Measurements from ENCODE around the gene DOCK1. TPM values are rescaled to one million over a fixed set of nuclear protein-coding genes. Genes with fewer than 3 reads are reported as not detected.

DOCK1 gene
- total and polyA plus RNA-seq, 2 donors (not counting 1 experiment from before 2014, with no cell fraction given), result 20.5 to 91.0 TPM

DNA sequence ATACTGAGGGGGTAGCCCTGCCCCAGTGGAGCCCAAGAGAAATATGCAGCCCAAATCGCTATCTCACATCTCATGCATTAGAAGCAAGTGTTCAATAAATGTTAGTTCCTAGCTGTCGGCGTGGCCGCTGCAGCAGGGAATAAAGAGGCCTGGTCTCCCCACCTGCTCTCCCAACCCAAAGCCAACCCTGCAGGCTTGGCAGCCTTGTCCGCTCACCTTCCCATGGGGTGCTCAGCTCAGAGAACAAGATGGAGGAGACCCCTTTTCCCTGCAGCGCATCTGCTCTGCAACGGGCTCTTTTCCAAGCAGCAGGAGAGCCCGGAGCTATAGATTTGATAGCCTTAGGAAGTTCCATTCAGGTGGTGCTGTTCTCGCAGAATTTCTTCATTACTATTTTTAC, 12.0 kb upstream of the DOCK1 start:
- DNase-seq (ENCODE audit: low read depth in 2 of 2), result no peak
- Histone ChIP-seq H3K27ac (ENCODE audit: insufficient read depth, low read length) (no peak overlapping the region), H3K4me3 (replicated peaks in 1 of 4; ENCODE audit: control extremely low read depth in 1 of 4, insufficient read depth in 1 of 4, low read depth in 3 of 4, low read length in 4 of 4) (no peak overlapping the region), H3K27me3 (ENCODE audit: control insufficient read depth, insufficient read depth, low read length) (no peaks in the 10 kb centered on the region), H3K36me3 (ENCODE audit: control insufficient read depth, insufficient read depth, low read length) (no peaks in the 10 kb centered on the region), H2AFZ (ENCODE audit: low read length) (no peak overlapping the region), H3K79me2 (ENCODE audit: control insufficient read depth, insufficient read depth, low read length) (no peaks in the 10 kb centered on the region), H3K4me1 (ENCODE audit: control insufficient read depth, extremely low read depth, insufficient read depth, low read length) (no peaks in the 10 kb centered on the region), H3K4me2 (ENCODE audit: extremely low read depth, insufficient read depth, low read length) (no peak overlapping the region), H3K9ac (ENCODE audit: insufficient read depth, low read length) (no peak overlapping the region), H3K9me3 (ENCODE audit: control insufficient read depth, insufficient read depth, low read depth, low read length) (no peaks in the 10 kb centered on the region), H4K20me1 (ENCODE audit: control insufficient read depth, extremely low read depth, insufficient read depth, low read length) (no peaks in the 10 kb centered on the region)
- no peak for TF ChIP-seq EZH2 (IDR thresholded peaks at IDR 0.05; ENCODE audit: low read length, missing control alignments)
- TF ChIP-seq, protein P1, sequence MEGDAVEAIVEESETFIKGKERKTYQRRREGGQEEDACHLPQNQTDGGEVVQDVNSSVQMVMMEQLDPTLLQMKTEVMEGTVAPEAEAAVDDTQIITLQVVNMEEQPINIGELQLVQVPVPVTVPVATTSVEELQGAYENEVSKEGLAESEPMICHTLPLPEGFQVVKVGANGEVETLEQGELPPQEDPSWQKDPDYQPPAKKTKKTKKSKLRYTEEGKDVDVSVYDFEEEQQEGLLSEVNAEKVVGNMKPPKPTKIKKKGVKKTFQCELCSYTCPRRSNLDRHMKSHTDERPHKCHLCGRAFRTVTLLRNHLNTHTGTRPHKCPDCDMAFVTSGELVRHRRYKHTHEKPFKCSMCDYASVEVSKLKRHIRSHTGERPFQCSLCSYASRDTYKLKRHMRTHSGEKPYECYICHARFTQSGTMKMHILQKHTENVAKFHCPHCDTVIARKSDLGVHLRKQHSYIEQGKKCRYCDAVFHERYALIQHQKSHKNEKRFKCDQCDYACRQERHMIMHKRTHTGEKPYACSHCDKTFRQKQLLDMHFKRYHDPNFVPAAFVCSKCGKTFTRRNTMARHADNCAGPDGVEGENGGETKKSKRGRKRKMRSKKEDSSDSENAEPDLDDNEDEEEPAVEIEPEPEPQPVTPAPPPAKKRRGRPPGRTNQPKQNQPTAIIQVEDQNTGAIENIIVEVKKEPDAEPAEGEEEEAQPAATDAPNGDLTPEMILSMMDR (conservative IDR thresholded peaks at IDR 0.05 in 1 of 2, IDR thresholded peaks at IDR 0.05 in 1 of 2; ENCODE audit: low read depth in 1 of 2, low read length in 2 of 2), result no peak

DNA sequence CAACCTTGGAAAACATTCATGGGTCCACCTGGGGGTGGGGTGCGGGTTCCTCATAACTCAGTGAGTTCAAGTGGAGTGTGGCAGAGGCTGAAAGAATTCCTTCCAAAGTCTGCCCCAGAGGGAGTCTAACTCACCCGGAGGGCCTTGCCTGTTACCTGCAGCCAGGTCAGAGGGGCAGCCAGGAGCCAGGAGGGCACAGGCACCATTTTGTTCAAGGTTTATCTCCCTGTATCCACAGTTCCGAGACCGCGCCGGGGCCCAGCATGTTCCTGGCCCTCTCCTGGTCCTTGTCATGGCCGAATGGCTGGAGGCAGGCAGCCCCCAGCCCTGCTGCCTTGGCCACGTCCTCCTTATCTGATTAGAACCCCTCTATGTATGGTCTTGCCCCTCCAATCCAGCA, 11.4 kb upstream of the DOCK1 start:
- no peaks in the 10 kb centered on the region for H4K20me1 ChIP-seq (ENCODE audit: control insufficient read depth, extremely low read depth, insufficient read depth, low read length)
- H3K9me3 ChIP-seq (ENCODE audit: control insufficient read depth, insufficient read depth, low read depth, low read length), result no peaks in the 10 kb centered on the region
- no peaks in the 10 kb centered on the region for H3K36me3 ChIP-seq (ENCODE audit: control insufficient read depth, insufficient read depth, low read length)
- no peaks in the 10 kb centered on the region for H3K79me2 ChIP-seq (ENCODE audit: control insufficient read depth, insufficient read depth, low read length)
- TF ChIP-seq, protein P1 (conservative IDR thresholded peaks at IDR 0.05 in 1 of 2, IDR thresholded peaks at IDR 0.05 in 1 of 2; ENCODE audit: low read depth in 1 of 2, low read length in 2 of 2), result no peak
- TF ChIP-seq EZH2 (IDR thresholded peaks at IDR 0.05; ENCODE audit: low read length, missing control alignments), result no peak
- no peak overlapping the region for H3K27ac ChIP-seq (ENCODE audit: insufficient read depth, low read length)
- H3K27me3 ChIP-seq (ENCODE audit: control insufficient read depth, insufficient read depth, low read length), result no peaks in the 10 kb centered on the region
- no peak for DNase-seq (ENCODE audit: low read depth in 2 of 2)
- no peak overlapping the region for H3K9ac ChIP-seq (ENCODE audit: insufficient read depth, low read length)
- no peaks in the 10 kb centered on the region for H3K4me1 ChIP-seq (ENCODE audit: control insufficient read depth, extremely low read depth, insufficient read depth, low read length)
- H3K4me2 ChIP-seq (ENCODE audit: extremely low read depth, insufficient read depth, low read length), result no peak overlapping the region
- no peak overlapping the region for H3K4me3 ChIP-seq (replicated peaks in 1 of 4; ENCODE audit: control extremely low read depth in 1 of 4, insufficient read depth in 1 of 4, low read depth in 3 of 4, low read length in 4 of 4)
- no peak overlapping the region for H2AFZ ChIP-seq (ENCODE audit: low read length)

DNA sequence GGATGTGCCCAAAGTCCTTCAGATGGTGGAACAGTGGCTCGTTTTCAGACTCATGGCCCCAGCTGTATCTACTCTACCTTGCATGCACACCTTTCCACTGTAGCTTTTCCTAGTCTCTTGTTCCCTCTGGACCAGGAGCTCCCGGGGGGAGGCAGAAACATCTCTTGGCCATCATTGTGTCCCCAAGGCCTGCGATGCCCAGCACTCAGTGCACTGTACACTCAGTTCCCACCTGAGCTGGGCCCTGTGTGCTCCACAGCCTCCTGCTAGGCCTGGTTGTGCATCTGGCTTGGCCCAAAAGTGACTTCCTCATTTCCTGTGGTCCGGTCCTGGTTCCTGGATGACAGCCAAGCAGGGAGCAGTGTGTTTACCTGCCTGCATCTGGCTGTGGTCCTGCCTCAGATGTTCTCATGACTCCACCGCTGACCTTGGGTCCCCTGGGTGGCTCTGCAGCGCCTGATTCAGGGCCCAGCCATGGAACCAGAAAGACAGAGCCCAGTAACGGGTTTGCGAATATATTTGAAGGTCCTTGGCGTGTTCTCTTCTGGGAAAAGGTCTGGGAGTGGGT, 9.9 kb upstream of the DOCK1 start:
- Histone ChIP-seq H3K4me1 (ENCODE audit: control insufficient read depth, extremely low read depth, insufficient read depth, low read length) (no peaks in the 10 kb centered on the region), H4K20me1 (ENCODE audit: control insufficient read depth, extremely low read depth, insufficient read depth, low read length) (no peaks in the 10 kb centered on the region), H3K79me2 (ENCODE audit: control insufficient read depth, insufficient read depth, low read length) (no peaks in the 10 kb centered on the region), H3K9me3 (ENCODE audit: control insufficient read depth, insufficient read depth, low read depth, low read length) (no peaks in the 10 kb centered on the region), H3K27me3 (ENCODE audit: control insufficient read depth, insufficient read depth, low read length) (no peaks in the 10 kb centered on the region), H3K4me2 (ENCODE audit: extremely low read depth, insufficient read depth, low read length) (no peak overlapping the region), H3K27ac (ENCODE audit: insufficient read depth, low read length) (no peak overlapping the region), H3K4me3 (replicated peaks in 1 of 4; ENCODE audit: control extremely low read depth in 1 of 4, insufficient read depth in 1 of 4, low read depth in 3 of 4, low read length in 4 of 4) (no peak overlapping the region), H3K9ac (ENCODE audit: insufficient read depth, low read length) (no peak overlapping the region), H3K36me3 (ENCODE audit: control insufficient read depth, insufficient read depth, low read length) (no peaks in the 10 kb centered on the region), H2AFZ (ENCODE audit: low read length) (no peak overlapping the region)
- no peak for DNase-seq (ENCODE audit: low read depth in 2 of 2)
- TF ChIP-seq EZH2 (IDR thresholded peaks at IDR 0.05; ENCODE audit: low read length, missing control alignments), result no peak
- TF ChIP-seq, protein P1 (conservative IDR thresholded peaks at IDR 0.05 in 1 of 2, IDR thresholded peaks at IDR 0.05 in 1 of 2; ENCODE audit: low read depth in 1 of 2, low read length in 2 of 2), result no peak

Measured in fibroblast of lung (primary cell).